A549 treated with dexamethasone at 1 μM for 4 hours (cell line): ENCODE results near the gene ZNF585A. TPM values are rescaled to one million over a fixed set of nuclear protein-coding genes. Genes with fewer than 3 reads are reported as not detected.

Experiments
- total RNA-seq: library from RNA; stranded (reverse); fragments of 200-300 nt; extraction: Qiagen RNA extraction; gene quantifications from 5 replicates; pipeline ENCODE4 v1.2.3, GENCODE V29; 2022

Gene ZNF585A
- total RNA-seq = 3.9 to 4.8 TPM (median 4.5 TPM) in 5 replicates

GRCh38 chr19:37172368-37173366 lies at the start of gene ZNF585A:
Gene ZNF585A (minus strand): TSS chr19:37172695. CDS start chr19:37169910, 2,785 bp downstream.

DNA sequence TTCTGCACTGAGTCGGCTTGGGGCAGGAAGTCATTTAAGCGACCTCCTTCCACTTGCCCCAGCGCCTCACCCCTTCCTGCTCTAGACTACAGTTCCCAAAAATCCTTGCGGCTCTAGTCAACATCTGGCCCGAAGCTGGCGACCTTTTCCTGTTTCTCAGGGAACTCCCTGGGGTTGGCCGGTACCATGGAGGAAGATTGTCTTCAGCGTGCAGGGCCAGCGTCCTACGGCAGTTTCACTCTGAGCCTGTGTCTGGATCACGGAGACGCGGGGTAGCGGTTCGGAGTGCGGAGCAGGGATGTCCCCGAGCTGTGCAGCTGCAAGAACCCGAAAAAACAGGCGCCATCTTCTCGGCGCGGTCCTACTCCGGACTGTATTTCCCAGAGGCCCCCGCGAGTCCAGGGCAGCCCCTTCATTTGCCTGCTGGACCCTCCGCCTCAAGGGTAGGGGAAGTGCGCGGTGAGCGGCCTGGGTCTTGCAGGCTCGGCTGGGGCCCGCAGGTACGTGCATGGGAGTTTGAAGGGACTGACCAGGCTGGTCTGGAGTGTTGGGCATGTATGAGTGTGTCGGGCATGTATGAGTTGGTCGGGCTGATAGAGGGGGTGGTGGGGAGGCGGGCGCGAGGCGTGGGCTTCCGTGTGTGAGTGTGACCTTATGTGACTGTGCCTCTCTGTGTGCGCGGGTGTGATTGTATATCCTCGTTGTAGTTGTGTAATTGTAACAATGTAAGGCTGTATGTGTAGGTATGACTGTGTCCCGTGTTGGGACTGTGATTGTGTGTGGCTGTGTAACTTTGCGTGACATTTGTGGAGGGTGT lies 45.5 kb upstream of the ZNF585A start, which contains the start of gene ZNF383:
ZNF383 (plus strand) TSS at position 440 of the 817 bp plus-strand sequence. CDS start 12,240 bp downstream, outside the sequence.

Other genes starting within 250 kb of the ZNF585A start
- gene ZNF420, start 94.3 kb downstream of the ZNF585A start, total RNA-seq = 4.2 to 5.5 TPM (median 4.5 TPM) in 5 replicates
- 2.2 to 4.0 TPM (median 3.6 TPM) in 5 replicates for gene ZNF585B, start 37.8 kb upstream of the ZNF585A start, total RNA-seq
- 6.5 to 7.5 TPM (median 7.4 TPM) in 5 replicates for gene ZNF383, start 45.5 kb upstream of the ZNF585A start, total RNA-seq
- 2.4 to 4.3 TPM (median 3.2 TPM) in 5 replicates for gene ZNF527, start 198.4 kb upstream of the ZNF585A start, total RNA-seq